Neutrophil (primary cell): ENCODE measurements around the gene TXLNB.

Experiments
- H3K27ac ChIP-seq: fragments of 200-600 bp; sonication (generic); 2 replicates; pipeline ENCODE4 v1.5.1; 2016; ENCODE audit warnings: mild to moderate bottlenecking, moderate library complexity
- H3K27me3 ChIP-seq: fragments of 200-600 bp; sonication (generic); 2 replicates; pipeline ENCODE4 v1.6.0; 2016; ENCODE audit warnings: mild to moderate bottlenecking
- H3K36me3 ChIP-seq: fragments of 200-600 bp; sonication (generic); 2 replicates; pipeline ENCODE4 v1.5.1; 2017
- H3K4me1 ChIP-seq, 2 experiments: fragments of 200-600 bp in 1 of 2; sonication (generic) in 1 of 2; 1 replicate in 1 of 2; 2 replicates in 1 of 2; pipeline versions ENCODE4 v1.5.1 to v1.6.1; 2013 to 2016; ENCODE audit warnings: low read depth in 1 of 2, low read length in 1 of 2, mild to moderate bottlenecking in 1 of 2, moderate library complexity in 1 of 2; ENCODE audit not compliant: control insufficient read depth in 1 of 2, insufficient read depth in 1 of 2
- H3K4me3 ChIP-seq, 2 experiments: fragments of 200-600 bp in 1 of 2; sonication (generic) in 1 of 2; 1 replicate in 1 of 2; 2 replicates in 1 of 2; pipeline ENCODE4 v1.5.1; 2013 to 2016; ENCODE audit warnings: low read depth in 1 of 2, low read length in 1 of 2, mild to moderate bottlenecking in 1 of 2, moderate library complexity in 1 of 2
- H3K9me3 ChIP-seq: fragments of 200-600 bp; sonication (generic); 2 replicates; pipeline ENCODE4 v1.5.1; 2016
- CTCF ChIP-seq: fragments of 200-600 bp; sonication (generic); IDR thresholded peaks from 2 replicates; pipeline ENCODE4 v1.5.1; 2016; ENCODE audit warnings: antibody characterized with exemption

The TXLNB gene

GRCh38 chr6:139336488-139336887 is 44.7 kb upstream of the TXLNB start:
- no peak for TF ChIP-seq CTCF
- H3K4me1 ChIP-seq, result peaks cover 57% of the 10 kb centered on the region in 2 experiments
- no peaks in the 10 kb centered on the region for H3K36me3 ChIP-seq
- peak overlapping the region; percentile 76 for H3K27ac ChIP-seq
- H3K27me3 ChIP-seq, result no peaks in the 10 kb centered on the region
- no peak overlapping the region for H3K4me3 ChIP-seq
- H3K9me3 ChIP-seq, result no peaks in the 10 kb centered on the region

- Histone ChIP-seq H3K27me3 (no peaks in the 10 kb centered on the region), H3K4me3 (no peak overlapping the region), H3K36me3 (no peaks in the 10 kb centered on the region), H3K4me1 (peaks cover 57% of the 10 kb centered on the region in 2 experiments), H3K9me3 (no peaks in the 10 kb centered on the region), H3K27ac (peak overlapping the region; percentile 77)
- no peak for TF ChIP-seq CTCF
Observed at GRCh38 chr6:139335447-139336210, 43.8 kb upstream of the TXLNB start.

- no peak overlapping the region for H3K4me3 ChIP-seq
- no peaks in the 10 kb centered on the region for H3K36me3 ChIP-seq
- H3K27ac ChIP-seq, result peak overlapping the region; percentile 77
- TF ChIP-seq CTCF, result no peak
- no peaks in the 10 kb centered on the region for H3K27me3 ChIP-seq
- no peaks in the 10 kb centered on the region for H3K9me3 ChIP-seq
- H3K4me1 ChIP-seq, result peaks cover 57% of the 10 kb centered on the region in 2 experiments
Observed at GRCh38 chr6:139334806-139335446, 43.1 kb upstream of the TXLNB start.

GRCh38 chr6:139330826-139331500 is 39.2 kb upstream of the TXLNB start:
- TF ChIP-seq CTCF, result no peak
- peaks cover 19 to 20% of the 10 kb centered on the region in 2 experiments for H3K4me1 ChIP-seq
- no peaks in the 10 kb centered on the region for H3K36me3 ChIP-seq
- no peaks in the 10 kb centered on the region for H3K9me3 ChIP-seq
- no peaks in the 10 kb centered on the region for H3K27me3 ChIP-seq
- H3K27ac ChIP-seq, result no peak overlapping the region
- H3K4me3 ChIP-seq, result no peak overlapping the region

- Histone ChIP-seq H3K4me3 (no peak overlapping the region), H3K4me1 (peaks cover 19 to 20% of the 10 kb centered on the region in 2 experiments), H3K36me3 (no peaks in the 10 kb centered on the region), H3K27me3 (no peaks in the 10 kb centered on the region), H3K9me3 (no peaks in the 10 kb centered on the region), H3K27ac (no peak overlapping the region)
- TF ChIP-seq CTCF, result no peak
Observed at GRCh38 chr6:139330306-139330705, 38.5 kb upstream of the TXLNB start.
